Erythroblast (primary cell): ENCODE data around the gene ZNF483.

Source experiments
- GATA1 ChIP-seq: IDR thresholded peaks from 2 replicates; pipeline ENCODE4 v1.6.1; 2011; ENCODE audit warnings: low read depth, mild to moderate bottlenecking, control low read depth, low read length, moderate library complexity
- POLR2A ChIP-seq: IDR thresholded peaks from 2 replicates; pipeline ENCODE4 v1.6.1; 2011; ENCODE audit warnings: mild to moderate bottlenecking, low read length

DNA sequence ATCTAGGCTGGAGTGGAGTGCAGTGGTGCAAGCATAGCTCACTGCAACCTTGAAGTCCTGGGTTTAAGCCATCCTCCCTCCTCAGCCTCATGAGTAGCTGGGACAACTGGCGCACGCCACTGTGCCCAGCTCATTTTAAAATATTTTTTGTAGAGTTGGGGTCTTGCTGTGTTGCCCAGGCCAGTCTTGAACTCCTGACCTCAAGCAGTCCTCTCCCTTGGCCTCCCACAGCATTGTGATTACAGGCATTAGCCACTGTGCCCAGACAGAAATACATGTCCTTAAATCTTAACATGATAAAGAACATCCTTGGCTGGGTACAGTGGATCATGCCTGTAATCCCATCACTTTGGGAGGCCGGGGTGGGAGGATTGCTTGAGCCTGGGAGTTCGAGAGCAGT lies 6.7 kb downstream of the ZNF483 start:
- TF ChIP-seq POLR2A (no peak), GATA1 (no peak)
